Measurements from ENCODE around the gene KSR1.
"Not testable (repeated sequence)": the region's sequence is repeated elsewhere in the genome, so short reads cannot be mapped to it uniquely, and the experiment has no call there.

Gene KSR1

GRCh38 chr17:27419156-27419555 lies 37.1 kb upstream of the KSR1 start:
- no peak overlapping the region for H3K4me2 ChIP-seq (ENCODE audit: low read length)
- no peak overlapping the region for H3K4ac ChIP-seq (ENCODE audit: low read depth, low read length)
- no peak overlapping the region for H2BK15ac ChIP-seq (replicated peaks; ENCODE audit: low read depth)
- H4K8ac ChIP-seq (ENCODE audit: low read depth, low read length) = no peak overlapping the region
- no peak overlapping the region for H3K18ac ChIP-seq (ENCODE audit: low read length)
- no peak overlapping the region for H3K56ac ChIP-seq (ENCODE audit: low read length)
- H3K27me3 ChIP-seq (ENCODE audit: insufficient read depth, low read length, poor library complexity) = no peaks in the 10 kb centered on the region
- H3K23ac ChIP-seq (ENCODE audit: low read length) = no peak overlapping the region
- WGBS (ENCODE audit: extremely low coverage, insufficient coverage, low lambda C conversion rate) = no CpG with 5 or more reads among the region's 4 CpGs
- no peak overlapping the region for H4K5ac ChIP-seq (ENCODE audit: low read length)
- H3K9ac ChIP-seq (ENCODE audit: low read length) = no peak overlapping the region
- H3K4me1 ChIP-seq (ENCODE audit: control insufficient read depth, low read depth, low read length) = no peaks in the 10 kb centered on the region
- no peaks in the 10 kb centered on the region for H3K79me1 ChIP-seq (ENCODE audit: low read length)
- H3K36me3 ChIP-seq (ENCODE audit: control insufficient read depth, insufficient read depth, low read length) = no peaks in the 10 kb centered on the region
- H2AK5ac ChIP-seq (ENCODE audit: low read length) = no peak overlapping the region
- no peaks in the 10 kb centered on the region for H3K79me2 ChIP-seq (ENCODE audit: control insufficient read depth, insufficient read depth, low read length)
- H2BK5ac ChIP-seq (ENCODE audit: low read length) = no peak overlapping the region
- H2BK120ac ChIP-seq (ENCODE audit: low read depth, low read length) = no peak overlapping the region
- H3K27ac ChIP-seq (ENCODE audit: low read depth, low read length) = no peak overlapping the region
- DNase-seq = no peak
- H3K4me3 ChIP-seq (ENCODE audit: low read length) = no peak overlapping the region

- DNase-seq = no peak
- Histone ChIP-seq H3K36me3 (ENCODE audit: control insufficient read depth, insufficient read depth, low read length) (no peaks in the 10 kb centered on the region), H2BK120ac (ENCODE audit: low read depth, low read length) (no peak overlapping the region), H3K56ac (ENCODE audit: low read length) (no peak overlapping the region), H4K8ac (ENCODE audit: low read depth, low read length) (no peak overlapping the region), H3K9ac (ENCODE audit: low read length) (no peak overlapping the region), H3K4me1 (ENCODE audit: control insufficient read depth, low read depth, low read length) (no peaks in the 10 kb centered on the region), H3K4me3 (ENCODE audit: low read length) (no peak overlapping the region), H2AK5ac (ENCODE audit: low read length) (no peak overlapping the region), H4K5ac (ENCODE audit: low read length) (no peak overlapping the region), H3K27me3 (ENCODE audit: insufficient read depth, low read length, poor library complexity) (no peaks in the 10 kb centered on the region), H3K79me2 (ENCODE audit: control insufficient read depth, insufficient read depth, low read length) (no peaks in the 10 kb centered on the region), H3K23ac (ENCODE audit: low read length) (no peak overlapping the region), H3K18ac (ENCODE audit: low read length) (no peak overlapping the region), H3K27ac (ENCODE audit: low read depth, low read length) (no peak overlapping the region), H2BK15ac (replicated peaks; ENCODE audit: low read depth) (no peak overlapping the region), H3K4me2 (ENCODE audit: low read length) (no peak overlapping the region), H2BK5ac (ENCODE audit: low read length) (no peak overlapping the region), H3K4ac (ENCODE audit: low read depth, low read length) (no peak overlapping the region), H3K79me1 (ENCODE audit: low read length) (no peaks in the 10 kb centered on the region)
- WGBS (ENCODE audit: extremely low coverage, insufficient coverage, low lambda C conversion rate) = no CpG with 5 or more reads among the region's 9 CpGs
These were observed 35.9 kb upstream of the KSR1 start for GRCh38 chr17:27420211-27420950.

- H3K18ac ChIP-seq (ENCODE audit: low read length) = no peak overlapping the region
- H3K79me1 ChIP-seq (ENCODE audit: low read length) = no peaks in the 10 kb centered on the region
- H3K23ac ChIP-seq (ENCODE audit: low read length) = no peak overlapping the region
- no peak overlapping the region for H2BK5ac ChIP-seq (ENCODE audit: low read length)
- H2BK15ac ChIP-seq (replicated peaks; ENCODE audit: low read depth) = no peak overlapping the region
- H3K4me3 ChIP-seq (ENCODE audit: low read length) = no peak overlapping the region
- no peak overlapping the region for H3K27ac ChIP-seq (ENCODE audit: low read depth, low read length)
- H3K36me3 ChIP-seq (ENCODE audit: control insufficient read depth, insufficient read depth, low read length) = no peaks in the 10 kb centered on the region
- no peak overlapping the region for H2AK5ac ChIP-seq (ENCODE audit: low read length)
- no peak overlapping the region for H2BK120ac ChIP-seq (ENCODE audit: low read depth, low read length)
- H3K9ac ChIP-seq (ENCODE audit: low read length) = no peak overlapping the region
- H3K27me3 ChIP-seq (ENCODE audit: insufficient read depth, low read length, poor library complexity) = no peaks in the 10 kb centered on the region
- H3K56ac ChIP-seq (ENCODE audit: low read length) = no peak overlapping the region
- DNase-seq = no peak
- no CpG with 5 or more reads among the region's 10 CpGs for WGBS (ENCODE audit: extremely low coverage, insufficient coverage, low lambda C conversion rate)
- H4K5ac ChIP-seq (ENCODE audit: low read length) = no peak overlapping the region
- H4K8ac ChIP-seq (ENCODE audit: low read depth, low read length) = no peak overlapping the region
- no peaks in the 10 kb centered on the region for H3K79me2 ChIP-seq (ENCODE audit: control insufficient read depth, insufficient read depth, low read length)
- no peak overlapping the region for H3K4ac ChIP-seq (ENCODE audit: low read depth, low read length)
- no peak overlapping the region for H3K4me2 ChIP-seq (ENCODE audit: low read length)
- no peaks in the 10 kb centered on the region for H3K4me1 ChIP-seq (ENCODE audit: control insufficient read depth, low read depth, low read length)
These were observed 35.1 kb upstream of the KSR1 start for GRCh38 chr17:27421111-27421510.

- not testable (repeated sequence) for H3K23ac ChIP-seq (ENCODE audit: low read length)
These were observed 34.6 kb upstream of the KSR1 start for GRCh38 chr17:27421626-27422025.

GRCh38 chr17:27422601-27423000 lies 33.6 kb upstream of the KSR1 start:
- no peak overlapping the region for H2BK120ac ChIP-seq (ENCODE audit: low read depth, low read length)
- no peaks in the 10 kb centered on the region for H3K79me1 ChIP-seq (ENCODE audit: low read length)
- no peaks in the 10 kb centered on the region for H3K27me3 ChIP-seq (ENCODE audit: insufficient read depth, low read length, poor library complexity)
- H4K8ac ChIP-seq (ENCODE audit: low read depth, low read length) = no peak overlapping the region
- H2BK15ac ChIP-seq (replicated peaks; ENCODE audit: low read depth) = no peak overlapping the region
- WGBS (ENCODE audit: extremely low coverage, insufficient coverage, low lambda C conversion rate) = no CpG with 5 or more reads among the region's 7 CpGs
- H3K9ac ChIP-seq (ENCODE audit: low read length) = no peak overlapping the region
- H3K79me2 ChIP-seq (ENCODE audit: control insufficient read depth, insufficient read depth, low read length) = no peaks in the 10 kb centered on the region
- no peak overlapping the region for H3K4me2 ChIP-seq (ENCODE audit: low read length)
- H3K27ac ChIP-seq (ENCODE audit: low read depth, low read length) = no peak overlapping the region
- no peak overlapping the region for H3K23ac ChIP-seq (ENCODE audit: low read length)
- H2AK5ac ChIP-seq (ENCODE audit: low read length) = no peak overlapping the region
- H3K4ac ChIP-seq (ENCODE audit: low read depth, low read length) = no peak overlapping the region
- H3K36me3 ChIP-seq (ENCODE audit: control insufficient read depth, insufficient read depth, low read length) = no peaks in the 10 kb centered on the region
- no peak overlapping the region for H4K5ac ChIP-seq (ENCODE audit: low read length)
- H3K56ac ChIP-seq (ENCODE audit: low read length) = no peak overlapping the region
- no peak overlapping the region for H2BK5ac ChIP-seq (ENCODE audit: low read length)
- DNase-seq = no peak
- H3K18ac ChIP-seq (ENCODE audit: low read length) = no peak overlapping the region
- no peaks in the 10 kb centered on the region for H3K4me1 ChIP-seq (ENCODE audit: control insufficient read depth, low read depth, low read length)
- no peak overlapping the region for H3K4me3 ChIP-seq (ENCODE audit: low read length)

More at GRCh38 chr17:27421626-27422025, 34.6 kb upstream of the KSR1 start:
- H2AK5ac ChIP-seq (ENCODE audit: low read length); H4K5ac ChIP-seq (ENCODE audit: low read length); H3K27me3 ChIP-seq (ENCODE audit: insufficient read depth, low read length, poor library complexity); H4K8ac ChIP-seq (ENCODE audit: low read depth, low read length); H3K4me2 ChIP-seq (ENCODE audit: low read length); H3K36me3 ChIP-seq (ENCODE audit: control insufficient read depth, insufficient read depth, low read length); H2BK15ac ChIP-seq (replicated peaks; ENCODE audit: low read depth); H2BK5ac ChIP-seq (ENCODE audit: low read length); H3K4me3 ChIP-seq (ENCODE audit: low read length); H3K79me2 ChIP-seq (ENCODE audit: control insufficient read depth, insufficient read depth, low read length); H3K56ac ChIP-seq (ENCODE audit: low read length); DNase-seq; H3K4ac ChIP-seq (ENCODE audit: low read depth, low read length); H3K9ac ChIP-seq (ENCODE audit: low read length); H3K27ac ChIP-seq (ENCODE audit: low read depth, low read length); H3K18ac ChIP-seq (ENCODE audit: low read length); H3K79me1 ChIP-seq (ENCODE audit: low read length); H3K4me1 ChIP-seq (ENCODE audit: control insufficient read depth, low read depth, low read length); H2BK120ac ChIP-seq (ENCODE audit: low read depth, low read length): not testable (repeated sequence)
- no CpG with 5 or more reads among the region's 6 CpGs for WGBS (ENCODE audit: extremely low coverage, insufficient coverage, low lambda C conversion rate)

- H3K36me3 ChIP-seq (ENCODE audit: control insufficient read depth, insufficient read depth, low read length) = no peaks in the 10 kb centered on the region
- no peak overlapping the region for H3K56ac ChIP-seq (ENCODE audit: low read length)
- H3K27me3 ChIP-seq (ENCODE audit: insufficient read depth, low read length, poor library complexity) = no peaks in the 10 kb centered on the region
- no peak overlapping the region for H2AK5ac ChIP-seq (ENCODE audit: low read length)
- DNase-seq = no peak
- no peak overlapping the region for H2BK15ac ChIP-seq (replicated peaks; ENCODE audit: low read depth)
- no peaks in the 10 kb centered on the region for H3K4me1 ChIP-seq (ENCODE audit: control insufficient read depth, low read depth, low read length)
- no peak overlapping the region for H3K9ac ChIP-seq (ENCODE audit: low read length)
- no peak overlapping the region for H4K8ac ChIP-seq (ENCODE audit: low read depth, low read length)
- no peaks in the 10 kb centered on the region for H3K79me1 ChIP-seq (ENCODE audit: low read length)
- WGBS (ENCODE audit: extremely low coverage, insufficient coverage, low lambda C conversion rate) = no CpG with 5 or more reads among the region's 3 CpGs
- H3K4me3 ChIP-seq (ENCODE audit: low read length) = no peak overlapping the region
- no peak overlapping the region for H2BK120ac ChIP-seq (ENCODE audit: low read depth, low read length)
- no peaks in the 10 kb centered on the region for H3K79me2 ChIP-seq (ENCODE audit: control insufficient read depth, insufficient read depth, low read length)
- H3K4ac ChIP-seq (ENCODE audit: low read depth, low read length) = no peak overlapping the region
- no peak overlapping the region for H3K27ac ChIP-seq (ENCODE audit: low read depth, low read length)
- H3K4me2 ChIP-seq (ENCODE audit: low read length) = no peak overlapping the region
- H4K5ac ChIP-seq (ENCODE audit: low read length) = no peak overlapping the region
- no peak overlapping the region for H3K23ac ChIP-seq (ENCODE audit: low read length)
- no peak overlapping the region for H3K18ac ChIP-seq (ENCODE audit: low read length)
- H2BK5ac ChIP-seq (ENCODE audit: low read length) = no peak overlapping the region
These were observed 32.6 kb upstream of the KSR1 start for GRCh38 chr17:27423651-27424050.
